Fibroblast of skin of back (primary cell): Measurements from ENCODE around the gene TMCC1.
A peak's percentile ranks its signal among the peaks of the same experiment; 100 is the strongest.
"Not testable (repeated sequence)": the region's sequence is repeated elsewhere in the genome, so short reads cannot be mapped to it uniquely, and the experiment has no call there.

Source experiments
- DNase-seq: peaks from one replicate; pipeline ENCODE4 v3.0.0-alpha.2; 2013

Gene TMCC1

DNA sequence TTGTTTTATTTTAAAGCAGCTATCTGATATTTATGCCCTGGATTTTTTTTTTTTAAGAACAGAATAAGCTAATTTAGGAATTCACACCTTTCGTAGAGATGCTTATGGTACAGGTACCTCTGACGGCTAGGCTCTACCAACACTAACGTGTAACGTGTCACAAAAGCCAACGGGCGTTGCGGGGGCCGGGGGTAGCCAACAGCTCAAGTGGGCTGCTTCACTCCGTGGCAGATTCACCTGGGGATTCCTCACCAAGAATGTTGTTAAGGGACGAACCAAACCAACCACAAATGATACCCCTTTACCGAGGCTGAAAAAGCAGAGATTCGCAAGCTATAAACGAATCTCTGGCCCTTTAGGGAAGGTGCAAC lies 1.0 kb downstream of the TMCC1 start:
- no peak for DNase-seq

DNA sequence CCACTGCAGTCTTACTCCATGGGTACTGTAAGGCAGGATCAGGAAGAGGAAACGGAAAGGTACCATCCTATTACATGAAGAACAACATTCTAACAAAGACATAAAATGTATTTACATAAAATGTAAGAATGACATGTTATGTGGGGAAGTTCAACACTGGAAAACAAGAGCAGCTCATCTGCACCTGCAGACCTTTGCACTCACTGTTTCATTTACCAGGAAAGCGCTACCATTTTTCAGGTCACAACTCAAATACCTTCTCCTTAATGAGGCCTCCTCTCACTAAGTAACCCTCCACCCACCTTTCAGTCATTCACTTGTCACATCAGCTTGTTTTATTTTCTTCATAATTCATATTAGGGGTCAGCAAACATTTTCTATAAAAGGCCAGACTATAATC lies 2.6 kb downstream of the TMCC1 start:
- DNase-seq, result no peak

DNA sequence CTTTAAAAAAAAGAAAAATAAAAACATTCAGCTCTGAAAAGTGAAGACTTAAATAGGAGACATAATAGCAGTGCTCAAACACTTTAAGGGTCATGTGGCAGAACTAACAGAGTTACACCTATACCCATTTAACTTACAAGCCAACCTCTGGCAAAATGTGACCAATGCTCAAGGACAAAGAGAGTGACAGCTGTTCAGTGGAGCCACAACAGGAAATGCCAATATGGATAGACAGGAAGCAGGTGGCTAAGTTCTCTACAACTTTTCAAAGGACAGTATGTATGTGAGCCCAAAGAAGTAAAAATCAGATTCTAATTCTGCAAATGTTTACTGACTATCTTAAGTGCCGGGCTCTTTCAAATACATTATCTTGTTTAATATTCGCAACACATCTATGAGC lies 3.4 kb downstream of the TMCC1 start:
- no peak for DNase-seq

DNA sequence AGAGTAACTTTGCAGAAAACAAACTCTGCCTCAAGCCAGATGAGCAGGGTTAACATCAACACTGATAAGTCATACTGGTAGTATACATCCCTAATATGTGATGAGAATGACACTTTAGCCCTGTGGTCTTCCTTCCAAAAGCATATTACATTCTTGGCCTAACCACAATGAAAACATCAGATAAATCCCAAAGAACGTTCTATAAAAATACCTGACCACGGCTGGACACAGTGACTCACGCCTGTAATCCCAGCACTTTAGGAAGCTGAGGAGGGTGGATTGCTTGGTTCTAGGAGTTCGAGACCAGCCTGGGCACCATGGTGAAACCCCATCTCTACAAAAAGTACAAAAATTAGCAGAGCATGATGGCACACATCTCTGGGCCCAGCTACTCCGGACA lies 4.7 kb downstream of the TMCC1 start:
- DNase-seq, result peak; percentile 98

DNA sequence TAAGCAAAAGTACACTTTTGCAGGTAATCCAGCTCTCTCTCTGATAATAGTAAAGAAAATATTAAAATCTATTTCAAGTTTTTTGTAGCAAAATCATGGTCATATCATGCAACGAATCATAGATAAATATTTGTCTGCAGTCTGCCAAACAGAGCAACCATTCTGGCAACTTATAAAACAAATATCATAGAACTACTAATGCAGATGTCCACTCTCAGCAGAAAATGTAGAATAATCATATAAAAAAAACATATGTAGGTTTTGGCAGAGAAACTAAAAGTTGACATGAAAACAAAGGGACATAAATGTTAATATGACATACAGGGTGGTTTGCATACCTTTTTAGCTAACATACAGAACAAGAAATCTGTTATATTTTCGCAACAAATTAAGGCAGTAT lies 12.2 kb downstream of the TMCC1 start:
- no peak for DNase-seq

DNA sequence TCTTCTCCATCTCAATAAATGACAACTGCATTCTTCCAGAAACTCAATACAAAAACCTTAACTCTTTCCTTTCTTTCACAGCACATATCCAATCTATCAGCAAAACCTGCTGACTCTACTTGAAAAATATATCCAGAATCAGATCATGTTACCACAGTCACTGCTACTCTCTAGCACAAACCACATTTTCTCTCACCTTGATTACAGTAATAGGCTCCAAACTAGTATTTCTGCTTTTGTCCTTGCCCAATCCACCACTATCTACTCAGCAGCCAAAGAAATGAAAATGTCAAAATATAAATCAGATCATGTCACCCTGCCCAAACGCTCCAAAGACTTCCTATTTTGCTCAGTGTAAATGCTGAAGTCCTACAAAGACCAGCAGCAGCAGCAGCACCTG lies 15.2 kb downstream of the TMCC1 start:
- DNase-seq, result no peak

DNA sequence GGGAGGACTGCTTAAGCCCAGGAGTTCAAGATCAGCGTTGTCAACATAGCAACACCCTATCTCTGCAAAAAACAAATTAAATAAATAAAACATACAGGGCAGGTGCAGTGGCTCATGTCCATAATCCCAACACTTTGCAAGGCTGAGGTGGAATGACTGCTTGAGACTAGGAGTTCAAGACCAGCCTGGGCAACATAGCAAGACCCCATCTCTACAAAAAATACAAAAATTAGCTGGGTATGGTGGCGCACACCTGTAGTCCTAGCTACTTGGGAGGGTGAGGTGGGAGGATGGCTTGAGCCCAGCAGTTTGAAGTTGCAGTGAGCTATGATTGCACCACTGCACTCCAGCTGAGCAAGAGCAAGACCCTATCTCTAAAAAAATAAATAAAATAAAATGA lies 19.0 kb downstream of the TMCC1 start:
- not testable (repeated sequence) for DNase-seq

DNA sequence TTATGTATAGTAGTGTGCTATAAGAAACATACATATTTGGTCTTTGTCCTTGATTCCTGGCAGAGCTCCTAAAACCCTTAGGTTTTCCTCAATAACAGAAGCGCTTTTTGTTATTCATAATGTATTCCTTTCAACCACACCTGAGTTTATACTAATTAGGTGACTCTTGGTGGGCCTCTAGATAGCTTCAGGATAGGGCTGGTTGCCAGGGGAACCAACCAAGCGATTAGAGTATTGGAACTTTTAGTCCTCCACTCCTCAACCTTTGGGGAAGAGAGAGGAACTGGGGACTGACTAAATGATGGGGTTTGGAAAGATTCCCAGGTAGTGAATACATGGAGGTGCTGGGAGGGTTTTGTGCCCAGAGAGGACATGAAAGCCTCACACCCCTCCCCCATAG lies 24.6 kb downstream of the TMCC1 start:
- no peak for DNase-seq

DNA sequence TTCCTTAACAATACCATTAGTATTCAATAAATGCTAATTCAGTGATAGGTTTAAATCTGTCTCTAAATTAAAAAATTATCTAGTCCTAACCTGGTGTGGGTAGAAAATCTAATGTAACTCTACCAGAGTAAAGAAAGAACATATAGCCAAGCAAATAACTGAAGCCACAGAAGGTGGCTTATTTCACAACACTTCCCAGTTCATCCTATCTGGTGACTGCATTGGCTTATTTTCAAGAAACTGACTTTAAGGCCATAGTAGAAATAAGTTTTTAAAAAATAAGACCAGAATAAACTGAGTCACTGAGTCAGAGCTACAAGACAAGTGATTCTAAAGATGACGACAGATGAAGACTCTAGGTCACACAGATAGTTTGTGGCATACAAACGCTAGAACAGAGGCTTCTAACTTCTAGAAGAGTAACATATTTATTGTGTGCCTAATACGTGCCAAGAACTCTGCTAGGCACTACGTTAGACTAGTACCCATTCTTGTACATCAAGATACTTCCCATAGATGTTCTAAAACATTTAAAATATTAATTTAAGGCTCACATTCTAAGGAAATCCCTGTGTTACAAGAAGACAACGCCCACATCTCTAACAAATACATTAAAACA lies 25.9 kb downstream of the TMCC1 start:
- DNase-seq, result no peak

DNA sequence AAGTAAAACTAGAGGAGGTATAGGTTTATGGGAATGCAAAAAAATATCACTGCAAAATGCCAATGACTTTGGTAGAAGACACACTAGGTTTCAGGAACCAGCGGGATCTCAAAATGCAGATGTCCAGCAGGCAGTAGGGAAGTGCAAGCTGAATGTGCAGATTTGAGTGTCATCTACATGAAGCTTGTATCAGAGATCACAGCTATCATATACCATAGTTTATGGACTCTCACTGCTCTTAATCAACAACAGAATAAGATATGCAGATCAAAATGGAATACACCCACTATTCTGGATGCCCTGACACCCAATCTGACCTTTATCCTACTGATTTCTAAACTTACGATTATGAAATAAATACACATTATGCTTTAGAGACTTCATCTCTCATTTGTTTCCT lies 27.7 kb downstream of the TMCC1 start:
- no peak for DNase-seq

DNA sequence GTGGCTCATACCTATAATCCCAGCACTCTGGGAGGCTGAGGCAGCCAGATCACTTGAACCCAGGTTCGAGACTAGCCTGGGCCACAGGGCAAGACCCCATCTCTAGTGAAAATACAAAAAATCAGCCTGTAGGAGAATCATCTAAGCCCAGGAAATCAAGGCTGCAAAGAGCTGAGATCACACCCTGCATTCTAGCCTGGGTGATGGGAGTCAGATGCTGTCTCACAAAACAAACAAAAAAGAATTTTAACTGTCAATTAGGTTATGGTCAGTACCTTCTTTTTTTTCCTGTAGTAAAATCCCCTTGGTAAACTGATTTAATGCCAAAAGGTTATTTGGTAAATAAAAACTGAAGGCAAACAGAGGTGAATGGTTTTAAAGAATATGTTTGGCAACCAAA lies 29.0 kb downstream of the TMCC1 start:
- DNase-seq, result peak; percentile 12

DNA sequence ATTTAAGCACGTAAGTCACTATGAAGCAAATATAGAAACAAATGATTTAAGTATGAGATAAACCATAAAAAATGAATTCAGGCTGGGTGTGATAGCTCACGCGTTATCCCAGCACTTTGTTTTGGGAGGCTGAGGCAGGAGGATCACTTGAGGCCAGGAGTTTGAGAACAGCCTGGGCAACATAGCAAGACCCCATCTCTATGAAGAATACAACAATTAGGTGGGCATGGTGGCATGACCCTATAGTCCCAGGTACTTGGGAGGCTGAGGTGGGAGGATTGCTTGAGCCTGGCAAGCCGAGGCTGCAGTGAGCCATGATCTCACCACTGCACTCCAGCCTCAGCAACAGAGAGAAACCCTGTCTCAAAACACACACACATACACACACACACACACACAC lies 34.2 kb downstream of the TMCC1 start:
- DNase-seq, result no peak

DNA sequence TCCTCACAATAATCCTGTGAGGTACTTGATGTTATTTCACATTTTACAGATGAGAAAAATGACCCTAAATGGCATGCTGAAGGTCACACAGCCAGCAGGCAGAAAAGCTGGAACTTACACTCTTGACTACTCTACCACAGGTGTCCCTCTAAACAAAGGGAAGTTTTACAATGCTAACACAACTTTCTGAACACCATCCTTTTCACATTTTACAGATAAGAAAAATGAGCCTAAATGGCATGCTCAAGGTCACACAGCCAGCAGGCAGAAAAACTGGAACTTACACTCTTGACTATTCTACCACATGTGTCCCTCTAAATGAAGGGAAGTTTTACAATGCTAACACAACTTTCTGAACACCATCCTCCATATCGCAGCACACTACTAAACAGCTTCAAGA lies 35.6 kb downstream of the TMCC1 start:
- DNase-seq, result no peak

DNA sequence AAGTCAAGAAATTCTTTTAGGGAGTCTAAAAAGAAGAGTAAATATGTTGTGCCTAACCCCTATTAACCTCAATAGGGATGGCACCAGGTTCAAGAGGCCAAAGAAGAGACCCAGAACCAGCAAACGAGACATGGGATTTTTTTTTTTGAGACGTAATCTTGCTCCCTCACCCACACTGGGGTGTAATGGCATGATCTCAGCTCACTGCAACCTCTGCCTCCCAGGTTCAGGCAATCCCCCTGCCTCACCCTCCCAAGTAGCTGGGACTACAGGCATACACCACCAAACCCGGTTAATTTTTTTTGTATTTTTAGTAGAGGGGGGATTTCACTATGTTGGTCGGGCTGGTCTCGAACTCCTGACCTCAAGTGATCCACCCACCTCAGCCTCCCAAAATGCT lies 36.7 kb downstream of the TMCC1 start:
- DNase-seq, result not testable (repeated sequence)

DNA sequence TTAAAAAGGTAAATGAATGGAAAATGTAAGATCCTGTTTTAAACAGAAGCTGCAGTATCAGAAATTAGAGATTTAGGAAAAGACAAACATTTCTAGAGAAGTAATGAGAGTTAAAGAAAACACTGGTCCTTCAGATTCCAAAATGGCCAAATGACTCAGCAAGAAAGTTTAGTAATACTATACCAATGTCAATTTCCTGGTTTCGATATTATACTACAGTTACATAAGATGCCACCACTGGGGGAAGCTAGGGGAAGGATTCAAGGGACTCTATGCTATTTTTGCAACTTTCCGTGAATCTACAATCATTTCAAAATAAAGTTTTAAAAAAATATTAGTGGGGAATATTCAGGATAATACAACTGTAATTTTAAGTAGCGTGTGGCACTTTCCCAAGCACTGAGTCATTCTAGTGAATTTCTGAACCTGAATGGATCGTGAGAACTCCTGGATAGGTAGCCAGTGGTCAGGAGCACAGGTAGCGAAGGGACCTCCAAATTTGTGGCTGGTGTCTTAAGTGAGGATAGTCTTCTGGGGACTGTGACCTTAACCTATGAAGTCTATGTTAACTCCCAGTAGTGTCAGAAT lies 37.6 kb downstream of the TMCC1 start:
- DNase-seq, result peak; percentile 67

DNA sequence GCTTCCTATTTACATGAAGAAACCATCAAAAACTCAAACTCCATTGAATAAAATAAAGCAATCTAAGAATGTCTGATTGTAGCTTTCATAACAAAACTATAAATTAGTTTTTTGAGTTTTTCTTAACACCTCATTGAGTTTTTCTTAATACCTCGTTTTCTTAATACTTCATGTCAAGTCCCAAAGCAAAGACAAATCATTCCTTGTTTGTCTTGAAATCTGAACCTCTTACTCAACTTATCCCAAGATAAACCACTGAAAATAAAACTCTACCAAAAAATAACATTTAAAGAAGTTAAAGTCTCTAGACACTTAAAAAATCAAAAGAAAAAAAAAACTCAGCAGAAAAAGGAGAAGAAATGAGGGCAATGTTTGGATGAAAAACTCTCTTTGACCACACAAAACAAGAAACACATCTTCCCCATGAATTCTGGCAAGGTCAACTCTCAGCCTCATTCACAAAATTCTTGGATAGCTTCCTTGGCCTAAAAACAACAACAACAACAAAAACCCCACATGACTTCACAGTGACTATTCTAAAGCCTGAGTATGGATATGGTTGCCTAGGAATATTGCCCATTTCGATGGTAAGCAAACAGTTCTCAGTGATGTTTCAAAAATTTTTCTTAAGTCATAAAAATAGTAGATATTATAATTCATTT lies 38.2 kb downstream of the TMCC1 start:
- peak; percentile 41 for DNase-seq

DNA sequence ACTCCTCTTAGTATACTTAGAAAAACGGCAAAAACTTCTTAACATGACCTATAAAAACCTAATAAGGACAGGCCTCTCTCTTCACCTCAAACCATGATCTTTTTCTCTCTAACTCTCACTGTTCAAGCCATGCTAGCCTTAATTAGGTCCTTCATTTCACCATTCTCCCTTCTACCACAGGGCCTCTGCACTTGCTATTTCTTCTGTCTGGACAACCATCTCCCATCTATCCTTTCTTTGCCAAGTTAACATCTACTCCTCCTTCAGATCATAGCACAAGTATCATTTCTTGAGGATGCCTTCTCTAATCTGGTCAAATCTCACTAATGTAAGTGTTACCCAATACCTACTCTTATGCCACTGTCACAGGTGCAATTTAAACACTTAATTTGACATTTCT lies 39.1 kb downstream of the TMCC1 start:
- no peak for DNase-seq

DNA sequence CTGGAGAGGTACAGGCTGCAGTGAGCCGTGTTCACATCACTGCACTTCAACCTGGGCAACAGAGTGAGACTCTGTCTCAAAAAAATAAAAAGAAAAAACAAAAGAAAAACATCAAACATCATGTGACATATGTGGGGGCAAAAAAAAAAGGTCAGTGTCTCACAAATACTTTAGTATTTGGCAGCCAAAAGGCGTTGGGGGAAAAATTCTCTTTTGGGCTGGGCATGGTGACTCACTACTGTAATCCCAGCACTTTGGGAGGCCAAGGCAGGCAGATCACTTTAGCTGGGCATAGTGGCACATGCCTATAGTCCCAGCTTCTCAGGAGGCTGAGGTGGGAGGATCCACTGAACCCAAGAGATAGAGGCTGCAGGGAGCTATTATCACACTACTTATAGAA lies 47.6 kb downstream of the TMCC1 start:
- DNase-seq, result peak; percentile 47

DNA sequence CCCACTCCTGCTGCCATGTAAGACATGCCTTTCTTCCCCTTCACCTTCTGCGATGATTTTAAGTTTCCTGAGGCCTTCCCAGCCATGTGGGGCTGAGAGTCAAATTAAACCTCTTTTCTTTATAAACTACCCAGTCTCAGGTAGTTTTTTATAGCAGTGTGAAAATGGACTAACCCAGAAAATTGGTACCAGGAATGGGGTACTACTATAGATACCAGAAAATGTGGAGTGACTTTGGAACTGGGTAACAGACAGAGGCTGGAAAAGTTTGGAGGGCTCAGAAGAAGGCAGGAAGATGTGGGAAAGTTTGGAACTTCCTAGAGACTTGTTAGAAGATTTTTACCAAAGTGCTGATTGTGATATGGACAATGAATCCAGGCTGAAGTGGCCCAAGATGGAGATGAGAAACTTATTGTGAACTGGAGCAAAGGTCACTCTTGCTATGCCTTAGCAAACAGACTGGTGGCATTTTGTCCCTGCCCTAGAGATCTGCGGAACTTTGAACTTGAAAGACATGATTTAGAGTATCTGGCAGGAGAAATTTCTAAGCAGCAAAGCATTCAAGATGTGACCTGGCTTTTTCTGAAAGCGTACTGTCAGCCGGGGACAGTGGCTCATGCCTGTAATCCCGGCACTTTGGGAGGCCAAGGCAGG lies 52.7 kb downstream of the TMCC1 start:
- no peak for DNase-seq

DNA sequence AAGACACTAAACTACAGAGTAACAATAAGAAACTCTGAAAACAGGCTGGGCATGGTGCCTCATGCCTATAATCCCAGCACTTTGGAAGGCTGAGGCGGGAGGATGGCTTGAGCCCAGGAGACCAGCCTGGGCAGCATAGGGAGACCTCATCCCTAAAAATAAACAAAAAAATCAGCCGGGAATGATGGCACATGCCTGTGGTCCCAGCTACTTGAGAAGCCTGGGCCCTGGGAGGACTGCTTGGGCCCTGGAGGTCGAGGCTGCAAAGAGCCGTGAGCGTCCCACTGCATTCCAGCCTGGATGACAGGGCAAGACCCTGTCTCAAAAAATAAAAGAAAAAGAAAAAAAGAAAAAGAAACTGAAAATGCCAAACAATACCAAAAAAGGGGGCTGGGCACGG lies 55.4 kb downstream of the TMCC1 start:
- peak; percentile 28 for DNase-seq

DNA sequence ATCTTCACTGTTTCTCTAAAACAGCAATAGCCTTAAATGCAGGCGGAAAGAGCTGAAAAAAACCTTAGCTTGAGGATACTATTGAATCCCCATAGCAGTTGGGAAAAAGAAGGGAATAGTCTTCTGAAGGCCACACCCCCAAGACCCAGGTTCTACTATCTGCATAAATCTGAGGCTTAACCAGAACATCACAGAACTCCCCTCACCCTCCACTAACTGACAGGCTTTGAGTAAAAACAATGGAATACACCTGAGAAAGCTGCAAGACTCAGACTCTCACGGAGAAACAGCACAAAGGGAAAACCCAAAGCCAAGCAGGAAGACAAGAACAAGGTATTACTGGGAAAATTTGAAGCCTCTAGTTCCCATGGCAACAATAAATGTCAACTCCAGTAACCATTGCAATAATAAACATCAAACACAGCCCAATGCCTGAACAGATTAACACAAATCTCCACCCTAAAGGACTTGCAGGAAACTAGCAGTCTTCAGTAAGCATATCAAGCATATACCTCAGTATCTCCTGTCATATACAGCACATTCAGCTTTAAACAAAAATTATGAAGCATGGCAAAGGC lies 56.4 kb downstream of the TMCC1 start:
- DNase-seq, result no peak

DNA sequence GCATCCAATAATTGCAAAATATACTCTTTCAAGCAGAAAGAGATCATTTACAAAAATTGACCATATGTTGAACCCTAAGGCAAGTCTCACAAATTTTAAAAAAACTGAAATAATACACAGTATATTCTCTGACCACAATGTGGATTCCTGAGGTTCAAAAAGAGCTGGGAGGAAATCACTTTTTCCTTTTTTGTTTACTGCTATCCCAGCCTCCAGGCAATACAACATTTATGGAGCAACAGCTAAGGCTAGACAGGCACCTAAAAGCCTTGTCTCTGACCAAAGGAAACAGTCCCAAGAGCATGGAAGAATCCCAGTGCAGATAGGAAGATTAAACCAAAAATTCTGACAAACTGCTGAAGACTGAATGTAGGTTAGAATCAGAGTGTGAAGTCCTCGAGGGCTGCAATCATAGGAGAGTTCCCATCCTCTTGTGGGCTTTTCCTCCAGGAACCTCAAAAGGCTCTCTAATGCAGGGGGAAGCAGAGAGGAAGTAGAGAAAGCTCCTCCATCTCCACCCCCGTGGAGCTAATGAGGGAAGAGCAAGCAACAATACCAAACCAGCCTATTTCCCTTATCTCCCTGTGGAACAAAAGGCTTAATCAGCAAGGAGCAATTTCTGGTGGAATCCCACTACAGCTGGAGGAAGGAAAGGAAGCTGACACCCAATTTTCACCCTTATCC lies 57.0 kb downstream of the TMCC1 start:
- no peak for DNase-seq

DNA sequence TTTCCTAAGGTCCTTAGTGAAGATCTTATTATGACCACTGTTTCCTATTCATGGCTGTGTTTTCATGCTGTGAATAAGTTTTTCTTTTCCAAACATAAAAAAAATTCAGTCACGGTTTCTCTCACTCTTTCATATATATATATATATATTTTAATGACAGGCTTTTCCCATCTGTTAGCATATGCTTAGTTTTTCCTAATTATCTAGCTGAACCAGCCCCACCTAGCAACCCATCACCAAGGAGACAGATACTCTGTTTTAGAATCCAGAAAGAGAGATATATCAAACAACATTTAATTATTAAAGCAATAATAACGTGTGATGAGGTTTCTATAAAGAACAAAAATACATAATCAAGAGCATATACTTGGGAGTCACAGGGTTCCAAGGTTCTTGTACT lies 58.3 kb downstream of the TMCC1 start:
- DNase-seq, result no peak
